ENCODE measurements around the gene PRKCI. TPM values are rescaled to one million over a fixed set of nuclear protein-coding genes. Genes with fewer than 3 reads are reported as not detected.

PRKCI gene
- total and polyA plus RNA-seq, 2 of the 4 experiments (the other 2 are of a cell fraction), result 28.7 to 53.4 TPM

- TF ChIP-seq CTCF (conservative IDR thresholded peaks at IDR 0.05; ENCODE audit: low read depth, low read length) (no peak), FOS (IDR thresholded peaks at IDR 0.05; ENCODE audit: low read depth, low read length) (no peak)
Observed at GRCh38 chr3:170226426-170226960, 4.3 kb downstream of the PRKCI start (continued).
